ENCODE results near the gene CLDN8.

DNA sequence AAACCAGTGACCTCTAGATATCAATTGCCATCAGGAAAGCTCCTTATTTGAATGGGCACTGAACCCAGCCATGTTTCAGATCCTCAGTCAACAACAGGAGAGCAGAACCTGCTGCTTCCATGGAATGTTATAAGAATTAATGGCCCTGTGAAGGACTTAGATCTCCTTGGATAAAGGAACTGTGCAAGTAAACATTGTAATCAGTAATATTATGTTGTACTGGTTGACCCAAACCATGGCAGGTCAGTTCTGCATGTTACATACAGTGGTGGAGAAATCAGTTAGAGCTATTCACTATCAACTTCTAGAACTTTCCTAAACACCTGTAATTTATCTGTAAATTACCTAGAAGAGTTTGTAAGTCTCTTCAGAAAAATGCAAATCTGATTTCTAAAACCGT, 11.2 kb upstream of the CLDN8 start:
- TF ChIP-seq, protein P1, sequence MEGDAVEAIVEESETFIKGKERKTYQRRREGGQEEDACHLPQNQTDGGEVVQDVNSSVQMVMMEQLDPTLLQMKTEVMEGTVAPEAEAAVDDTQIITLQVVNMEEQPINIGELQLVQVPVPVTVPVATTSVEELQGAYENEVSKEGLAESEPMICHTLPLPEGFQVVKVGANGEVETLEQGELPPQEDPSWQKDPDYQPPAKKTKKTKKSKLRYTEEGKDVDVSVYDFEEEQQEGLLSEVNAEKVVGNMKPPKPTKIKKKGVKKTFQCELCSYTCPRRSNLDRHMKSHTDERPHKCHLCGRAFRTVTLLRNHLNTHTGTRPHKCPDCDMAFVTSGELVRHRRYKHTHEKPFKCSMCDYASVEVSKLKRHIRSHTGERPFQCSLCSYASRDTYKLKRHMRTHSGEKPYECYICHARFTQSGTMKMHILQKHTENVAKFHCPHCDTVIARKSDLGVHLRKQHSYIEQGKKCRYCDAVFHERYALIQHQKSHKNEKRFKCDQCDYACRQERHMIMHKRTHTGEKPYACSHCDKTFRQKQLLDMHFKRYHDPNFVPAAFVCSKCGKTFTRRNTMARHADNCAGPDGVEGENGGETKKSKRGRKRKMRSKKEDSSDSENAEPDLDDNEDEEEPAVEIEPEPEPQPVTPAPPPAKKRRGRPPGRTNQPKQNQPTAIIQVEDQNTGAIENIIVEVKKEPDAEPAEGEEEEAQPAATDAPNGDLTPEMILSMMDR (IDR thresholded peaks at IDR 0.05 in 2 of 3, conservative IDR thresholded peaks at IDR 0.05 in 1 of 3; ENCODE audit: borderline replicate concordance in 1 of 3, insufficient read depth in 1 of 3, low read depth in 2 of 3, low read length in 2 of 3) = no peak
- TF ChIP-seq POLR2A (IDR thresholded peaks at IDR 0.05; ENCODE audit: borderline replicate concordance, extremely low read depth, insufficient read depth, insufficient read length) (no peak), SP1 (IDR thresholded peaks at IDR 0.05; ENCODE audit: low read depth) (no peak), SIN3A (IDR thresholded peaks at IDR 0.05; ENCODE audit: low read depth) (no peak), POLR2AphosphoS5 (IDR thresholded peaks at IDR 0.05; ENCODE audit: low read depth, low read length) (no peak), EZH2 (IDR thresholded peaks at IDR 0.05) (no peak), YY1 (IDR thresholded peaks at IDR 0.05; ENCODE audit: extremely low read depth, insufficient replicate concordance, low read depth, low read length) (no peak), EZH2phosphoT487 (IDR thresholded peaks at IDR 0.05; ENCODE audit: borderline replicate concordance) (no peak), EGR1 (IDR thresholded peaks at IDR 0.05; ENCODE audit: low read depth) (no peak), FOSL1 (IDR thresholded peaks at IDR 0.05; ENCODE audit: low read depth) (no peak), ZFX (IDR thresholded peaks at IDR 0.05) (no peak)
- TF ChIP-seq, protein P2, sequence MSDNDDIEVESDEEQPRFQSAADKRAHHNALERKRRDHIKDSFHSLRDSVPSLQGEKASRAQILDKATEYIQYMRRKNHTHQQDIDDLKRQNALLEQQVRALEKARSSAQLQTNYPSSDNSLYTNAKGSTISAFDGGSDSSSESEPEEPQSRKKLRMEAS (IDR thresholded peaks at IDR 0.05) = no peak
- TF ChIP-seq, protein P3, sequence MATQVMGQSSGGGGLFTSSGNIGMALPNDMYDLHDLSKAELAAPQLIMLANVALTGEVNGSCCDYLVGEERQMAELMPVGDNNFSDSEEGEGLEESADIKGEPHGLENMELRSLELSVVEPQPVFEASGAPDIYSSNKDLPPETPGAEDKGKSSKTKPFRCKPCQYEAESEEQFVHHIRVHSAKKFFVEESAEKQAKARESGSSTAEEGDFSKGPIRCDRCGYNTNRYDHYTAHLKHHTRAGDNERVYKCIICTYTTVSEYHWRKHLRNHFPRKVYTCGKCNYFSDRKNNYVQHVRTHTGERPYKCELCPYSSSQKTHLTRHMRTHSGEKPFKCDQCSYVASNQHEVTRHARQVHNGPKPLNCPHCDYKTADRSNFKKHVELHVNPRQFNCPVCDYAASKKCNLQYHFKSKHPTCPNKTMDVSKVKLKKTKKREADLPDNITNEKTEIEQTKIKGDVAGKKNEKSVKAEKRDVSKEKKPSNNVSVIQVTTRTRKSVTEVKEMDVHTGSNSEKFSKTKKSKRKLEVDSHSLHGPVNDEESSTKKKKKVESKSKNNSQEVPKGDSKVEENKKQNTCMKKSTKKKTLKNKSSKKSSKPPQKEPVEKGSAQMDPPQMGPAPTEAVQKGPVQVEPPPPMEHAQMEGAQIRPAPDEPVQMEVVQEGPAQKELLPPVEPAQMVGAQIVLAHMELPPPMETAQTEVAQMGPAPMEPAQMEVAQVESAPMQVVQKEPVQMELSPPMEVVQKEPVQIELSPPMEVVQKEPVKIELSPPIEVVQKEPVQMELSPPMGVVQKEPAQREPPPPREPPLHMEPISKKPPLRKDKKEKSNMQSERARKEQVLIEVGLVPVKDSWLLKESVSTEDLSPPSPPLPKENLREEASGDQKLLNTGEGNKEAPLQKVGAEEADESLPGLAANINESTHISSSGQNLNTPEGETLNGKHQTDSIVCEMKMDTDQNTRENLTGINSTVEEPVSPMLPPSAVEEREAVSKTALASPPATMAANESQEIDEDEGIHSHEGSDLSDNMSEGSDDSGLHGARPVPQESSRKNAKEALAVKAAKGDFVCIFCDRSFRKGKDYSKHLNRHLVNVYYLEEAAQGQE (IDR thresholded peaks at IDR 0.05; ENCODE audit: low read depth) = no peak
